Measurements from ENCODE around the gene PDF.
"Not testable (repeated sequence)": the region's sequence is repeated elsewhere in the genome, so short reads cannot be mapped to it uniquely, and the experiment has no call there.

Gene PDF

DNA sequence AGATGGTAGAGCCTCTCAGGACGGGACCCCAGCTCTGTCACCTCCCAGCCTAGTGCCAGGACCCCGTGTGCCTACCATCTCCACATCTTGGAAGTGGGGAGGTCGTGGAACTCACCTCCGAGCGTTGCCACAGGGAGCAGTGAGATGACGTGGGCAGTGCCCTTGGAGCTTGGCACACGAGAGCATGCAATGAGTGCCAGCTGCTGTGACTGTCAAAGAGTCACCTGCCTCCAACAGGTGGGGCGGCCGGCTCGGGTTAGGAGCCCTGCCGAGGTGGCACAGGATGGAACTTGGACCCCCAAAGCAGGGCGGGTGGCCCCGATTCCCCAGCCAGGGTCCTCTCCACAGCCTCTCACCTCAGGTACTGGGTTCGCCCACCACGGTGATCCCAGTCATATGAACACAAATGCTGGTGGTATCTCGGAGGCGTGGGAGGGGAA is 13.8 kb downstream of the PDF start:
- no peak for DNase-seq (ENCODE audit: low read depth in 2 of 2)

DNA sequence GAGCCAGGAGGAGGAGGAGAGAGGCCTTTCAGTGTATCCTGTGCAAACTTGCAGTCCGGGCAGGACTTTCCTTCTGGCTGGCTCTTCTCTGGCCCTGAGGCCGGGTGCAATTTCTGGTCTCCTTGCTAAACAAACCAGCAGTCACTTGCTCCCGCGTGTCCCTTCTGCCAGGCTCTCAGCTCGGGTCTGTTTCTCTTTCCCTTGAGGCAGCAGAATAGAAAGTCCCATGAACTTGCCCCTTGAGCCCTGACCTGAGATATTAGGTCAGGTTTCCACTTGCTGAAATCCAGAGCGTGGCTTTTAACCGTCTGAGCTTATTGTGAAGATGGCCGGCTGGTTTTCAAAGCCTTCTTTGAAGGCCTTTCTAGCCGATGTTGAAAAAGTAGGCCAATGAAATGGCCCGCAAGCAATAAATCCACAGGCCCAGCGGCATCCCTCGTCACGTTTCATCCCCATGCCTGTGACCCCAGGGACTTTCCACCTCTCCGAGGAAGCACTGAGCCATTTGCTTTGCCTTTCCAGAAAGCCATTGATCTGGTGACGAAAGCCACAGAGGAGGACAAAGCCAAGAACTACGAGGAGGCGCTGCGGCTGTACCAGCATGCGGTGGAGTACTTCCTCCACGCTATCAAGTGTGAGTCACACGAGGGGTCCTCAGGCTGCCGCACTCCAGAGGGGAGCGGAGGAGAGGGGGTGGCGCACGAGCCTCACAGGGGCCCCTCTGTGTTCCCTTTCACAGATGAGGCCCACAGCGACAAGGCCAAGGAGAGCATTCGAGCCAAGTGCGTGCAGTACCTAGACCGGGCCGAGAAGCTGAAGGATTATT is 14.7 kb downstream of the PDF start:
- DNase-seq (ENCODE audit: low read depth in 2 of 2): no peak

DNA sequence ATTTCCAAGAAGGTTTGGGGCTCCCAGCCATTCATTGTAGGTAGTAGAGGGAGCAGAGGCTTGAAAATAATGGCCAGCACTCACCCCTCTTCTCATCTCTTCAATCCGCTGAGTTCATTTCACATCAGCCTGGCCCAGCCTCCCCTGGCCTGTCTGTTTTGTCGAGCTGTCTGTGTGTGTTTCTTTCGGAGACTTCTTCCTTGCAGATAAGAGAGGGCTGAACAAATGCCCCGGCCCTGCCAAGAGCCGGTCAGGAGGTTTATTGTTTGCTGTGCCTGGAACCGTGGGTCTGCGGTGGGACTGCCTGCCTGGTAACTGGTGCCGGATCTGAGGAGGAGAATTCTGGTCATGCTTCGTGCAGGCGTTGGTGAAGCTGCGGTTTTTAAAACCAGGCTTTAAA is 15.9 kb downstream of the PDF start:
- DNase-seq (ENCODE audit: low read depth in 2 of 2): no peak

DNA sequence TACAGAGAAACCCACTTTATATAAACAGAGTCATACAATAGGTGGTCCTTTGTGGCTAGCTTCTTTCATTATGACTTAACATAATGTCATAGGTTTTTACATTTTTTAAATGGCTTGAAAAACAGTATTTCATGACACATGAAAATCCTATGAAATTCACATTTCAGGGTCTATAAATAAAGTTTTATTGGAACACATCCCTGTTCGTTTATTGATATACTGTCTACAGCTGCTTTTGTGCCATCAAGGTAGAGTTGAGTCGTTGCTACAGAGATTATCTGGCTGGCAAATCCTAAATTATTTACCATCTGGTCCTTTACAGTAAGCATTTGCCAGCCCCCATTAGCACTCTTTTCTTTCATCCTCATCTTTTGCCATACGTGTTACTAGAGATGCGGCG is 16.9 kb downstream of the PDF start:
- DNase-seq (ENCODE audit: low read depth in 2 of 2): no peak

DNA sequence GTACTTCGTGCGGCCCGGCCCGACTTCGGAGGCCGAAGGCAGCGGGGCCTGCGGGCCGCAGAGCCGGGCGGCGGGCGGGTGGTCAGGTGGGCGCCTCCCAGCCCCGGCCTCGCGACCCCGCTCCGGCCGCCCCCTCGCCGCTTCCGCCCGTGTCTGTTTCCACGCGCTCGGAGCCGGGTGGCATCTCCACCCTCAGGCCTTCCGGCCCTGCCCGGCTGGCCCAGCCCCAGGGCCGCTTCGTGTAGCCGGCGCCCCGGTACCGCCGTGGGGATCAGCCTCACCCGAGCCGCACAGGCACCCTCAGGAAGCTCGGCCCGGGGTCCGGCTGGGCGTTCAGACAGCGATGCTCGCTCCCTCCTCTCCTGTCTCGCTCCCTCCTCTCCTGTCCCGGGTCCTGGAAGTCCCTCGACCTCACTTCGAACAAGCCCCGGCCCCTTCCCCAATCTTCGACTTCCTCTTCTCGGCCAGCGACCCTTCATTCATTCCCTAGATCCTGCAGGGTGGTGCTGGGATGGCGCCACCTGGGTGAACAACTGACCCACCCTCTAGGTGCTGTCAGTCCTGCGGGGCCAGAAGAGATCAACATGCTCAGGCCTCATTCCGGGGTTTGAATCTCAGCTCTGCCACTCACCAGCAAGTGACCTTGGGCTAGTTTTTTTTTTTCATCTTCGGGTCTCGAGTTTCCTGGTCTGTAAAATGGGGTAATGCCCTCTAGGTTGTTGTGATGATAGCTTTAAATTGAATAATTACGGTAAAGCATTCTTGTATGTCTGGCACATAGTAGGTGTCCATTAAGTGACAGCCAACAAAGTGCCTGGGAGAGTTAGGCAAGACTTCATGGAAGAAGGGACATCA is 18.6 kb downstream of the PDF start:
- DNase-seq (ENCODE audit: low read depth in 2 of 2): no peak

DNA sequence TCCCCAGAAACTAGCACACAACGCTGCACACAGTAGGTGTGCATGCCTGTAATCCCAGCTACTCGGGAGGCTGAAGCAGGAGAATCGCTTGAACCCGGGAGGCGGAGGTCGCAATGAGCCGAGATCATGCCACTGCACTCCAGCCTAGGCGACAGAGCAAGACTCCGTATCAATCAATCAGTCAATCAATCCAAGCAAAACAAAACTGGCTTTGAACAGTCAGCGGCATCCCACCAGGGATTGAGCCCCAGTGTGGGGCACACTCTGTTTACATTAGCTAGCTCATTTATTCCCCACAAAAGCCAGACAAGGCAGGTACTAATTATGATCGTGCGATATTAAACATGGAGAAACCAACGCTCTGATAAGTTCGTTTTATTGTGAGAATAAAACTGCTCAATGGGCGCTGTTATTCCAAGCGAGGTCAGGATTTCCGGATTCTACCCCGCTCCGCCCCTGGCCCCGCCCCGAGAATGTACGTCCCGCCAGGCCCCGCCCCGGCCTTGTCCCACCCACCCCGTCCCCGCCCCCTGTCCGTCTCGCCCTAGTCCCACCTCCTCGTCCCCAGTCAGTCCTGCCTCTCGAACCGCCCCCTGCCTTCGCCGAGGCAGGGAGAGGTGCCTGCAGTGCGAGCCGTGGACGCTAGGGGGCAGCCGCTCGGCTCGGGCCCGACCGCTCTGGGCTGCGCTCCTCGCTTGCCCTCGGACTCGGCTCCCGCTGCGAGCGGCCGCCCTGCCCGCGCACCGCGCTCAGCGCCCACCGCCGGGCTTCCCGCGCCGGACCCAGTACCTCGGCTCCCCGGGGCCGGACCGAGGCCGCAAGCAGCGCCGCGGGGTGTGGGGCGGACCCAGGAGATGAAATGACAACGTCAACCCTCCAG is 19.5 kb downstream of the PDF start, which contains the start of gene VPS4A:
VPS4A (plus strand) TSS at position 698 of the 880 bp plus-strand sequence; CDS start at position 860, 162 bp downstream.
- DNase-seq (ENCODE audit: low read depth in 2 of 2): peak; percentile 88 to 90

DNA sequence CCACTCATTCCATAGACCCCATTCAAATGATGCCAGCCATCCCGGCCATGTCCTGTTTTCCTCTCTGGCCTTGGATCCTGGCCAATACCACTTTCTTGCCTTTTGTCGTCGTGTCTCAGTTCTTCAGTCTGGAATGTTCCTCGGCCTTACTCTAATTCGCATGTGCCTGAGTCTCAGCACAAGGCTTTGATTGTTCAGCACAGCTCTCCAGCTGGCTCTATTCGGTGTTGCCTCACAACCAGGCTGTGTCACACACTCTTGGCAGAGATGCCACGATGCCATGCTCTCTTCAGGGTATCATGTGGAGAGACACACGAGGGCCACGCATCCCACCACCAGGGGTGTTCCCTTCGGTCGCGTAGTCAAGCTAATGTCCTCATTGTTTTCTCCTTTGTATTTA is 21.1 kb downstream of the PDF start:
- no peak for DNase-seq (ENCODE audit: low read depth in 2 of 2)

DNA sequence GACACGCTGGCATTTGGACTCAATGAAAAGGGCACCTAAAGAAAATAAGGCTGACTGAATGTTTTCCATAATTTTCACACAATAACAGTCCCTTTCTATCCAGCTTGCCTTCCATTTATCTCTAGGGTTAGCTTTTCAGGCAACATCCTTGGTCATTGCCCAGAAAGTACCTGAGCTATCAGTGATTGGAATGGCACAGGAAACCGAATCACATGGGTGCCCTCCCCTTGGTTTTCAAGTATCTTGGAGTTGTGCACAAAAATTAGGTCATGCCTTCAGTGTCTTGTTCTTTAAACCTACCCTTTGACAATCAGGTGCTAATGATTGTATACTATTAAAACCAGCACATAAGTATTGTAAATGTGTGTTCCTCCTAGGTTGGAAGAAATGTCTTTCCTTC is 22.5 kb downstream of the PDF start:
- no peak for DNase-seq (ENCODE audit: low read depth in 2 of 2)

DNA sequence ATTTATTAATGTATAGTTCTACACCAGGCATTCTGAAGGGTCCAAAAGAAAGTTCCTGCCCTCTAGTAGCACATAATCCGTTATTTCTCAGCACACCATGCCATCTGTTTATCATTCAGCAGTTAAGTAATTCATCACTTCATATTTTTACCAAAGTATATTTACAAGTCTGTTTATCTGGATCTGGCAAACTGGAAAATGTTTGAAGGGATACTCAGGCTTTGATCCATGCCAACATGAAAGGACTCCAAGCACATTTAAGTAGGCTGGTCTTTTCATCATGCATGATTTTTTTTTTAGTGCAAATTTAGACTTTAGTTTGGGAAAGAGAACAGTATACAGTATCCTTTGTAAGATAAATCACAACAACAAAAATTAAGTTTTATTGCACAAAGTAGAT is 23.3 kb downstream of the PDF start:
- no peak for DNase-seq (ENCODE audit: low read depth in 2 of 2)

DNA sequence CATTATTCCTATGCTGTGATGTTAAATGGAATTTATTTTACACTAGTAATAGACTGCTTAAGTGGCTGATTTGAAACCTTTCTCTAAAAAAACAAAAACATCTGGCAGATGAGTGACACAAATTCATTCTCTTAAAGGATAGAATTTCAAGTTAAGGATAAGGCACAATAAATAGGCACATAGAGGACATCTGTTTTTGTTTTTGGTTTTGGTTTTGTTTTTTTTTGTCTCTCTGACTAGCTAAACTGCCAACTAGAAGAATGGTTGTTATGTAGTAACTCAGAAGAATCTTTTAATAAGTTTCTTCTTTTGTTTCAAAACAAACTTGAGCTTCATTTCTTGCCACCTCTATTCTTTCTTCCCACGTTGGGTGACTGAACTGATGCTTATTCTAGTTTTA is 24.4 kb downstream of the PDF start:
- DNase-seq (ENCODE audit: low read depth in 2 of 2): no peak

DNA sequence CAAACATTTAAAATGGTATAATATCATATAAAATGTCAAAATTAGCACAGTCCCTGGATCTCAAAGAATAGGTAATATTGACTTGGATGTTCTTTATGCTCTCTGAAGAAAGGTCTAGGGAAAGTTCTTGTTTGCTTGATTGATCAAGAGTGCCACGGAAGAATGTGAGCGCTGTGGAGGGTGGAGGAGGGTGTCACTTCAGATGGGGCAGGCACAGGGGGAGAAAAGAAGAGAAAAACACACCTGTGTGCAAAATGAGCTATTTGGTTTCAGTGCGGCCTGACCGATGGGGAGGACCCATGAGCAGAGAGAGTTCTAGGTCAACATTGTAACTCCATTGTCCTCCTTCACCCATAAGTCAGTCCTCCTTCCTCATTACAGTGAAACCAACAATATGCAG is 28.1 kb downstream of the PDF start:
- DNase-seq (ENCODE audit: low read depth in 2 of 2): no peak

DNA sequence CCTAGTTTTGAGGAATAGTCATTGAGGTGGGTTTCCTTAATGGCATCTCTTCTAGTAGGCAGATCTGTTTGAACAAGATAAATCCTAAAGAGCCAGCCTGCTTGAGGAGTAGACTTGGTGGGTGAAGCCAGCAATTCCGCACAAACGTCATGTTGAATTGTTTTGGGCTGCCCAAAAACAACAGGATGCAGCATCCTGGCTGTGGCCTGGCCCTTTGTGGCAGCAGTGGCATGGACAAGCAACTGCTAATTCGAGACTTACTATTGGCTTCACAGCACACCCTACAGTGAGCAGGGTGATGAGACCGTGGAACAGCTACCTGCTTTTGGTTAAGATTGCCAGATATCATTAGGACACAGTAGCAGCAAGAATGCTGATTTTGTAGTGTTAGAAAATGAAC is 28.5 kb downstream of the PDF start:
- no peak for DNase-seq (ENCODE audit: low read depth in 2 of 2)

DNA sequence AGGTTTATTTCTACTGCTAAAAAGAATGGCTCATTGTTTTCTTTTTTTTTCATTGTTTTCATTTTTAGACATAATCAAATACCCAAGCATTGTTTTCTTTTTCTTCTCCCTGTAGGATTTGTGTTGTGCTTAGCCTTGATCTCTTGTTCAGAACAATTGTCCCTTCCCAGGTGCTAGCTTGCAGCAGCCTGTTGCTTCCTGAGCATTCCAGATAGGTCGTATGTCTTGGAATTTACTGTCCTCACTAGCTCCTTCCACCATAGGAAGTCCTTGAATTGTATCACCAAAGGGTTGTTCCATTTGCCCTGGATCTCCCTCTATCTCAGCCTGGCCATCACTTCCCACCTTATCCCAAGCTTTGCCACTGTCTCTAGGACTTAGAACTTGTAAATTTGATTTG is 29.2 kb downstream of the PDF start:
- DNase-seq (ENCODE audit: low read depth in 2 of 2): no peak

DNA sequence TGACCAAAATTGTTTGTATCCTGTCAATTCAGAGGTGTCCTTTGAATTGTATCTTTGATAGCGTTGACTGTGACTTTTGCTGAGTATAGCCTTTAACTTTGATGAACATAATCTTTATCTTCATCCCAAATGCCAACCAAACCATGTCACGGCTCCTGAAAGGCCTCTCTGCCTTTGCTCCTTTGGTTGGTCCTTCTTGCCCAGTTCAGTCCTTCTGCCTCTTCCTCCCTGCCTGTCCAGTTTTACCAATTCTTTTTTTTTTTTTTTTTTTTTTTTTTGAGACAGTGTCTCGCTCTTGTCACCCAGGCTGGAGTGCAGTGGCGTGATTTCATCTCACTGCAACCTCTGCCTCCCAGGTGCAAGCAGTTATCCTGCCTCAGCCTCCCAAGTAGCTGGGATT is 32.1 kb downstream of the PDF start:
- no peak for DNase-seq (ENCODE audit: low read depth in 2 of 2)

DNA sequence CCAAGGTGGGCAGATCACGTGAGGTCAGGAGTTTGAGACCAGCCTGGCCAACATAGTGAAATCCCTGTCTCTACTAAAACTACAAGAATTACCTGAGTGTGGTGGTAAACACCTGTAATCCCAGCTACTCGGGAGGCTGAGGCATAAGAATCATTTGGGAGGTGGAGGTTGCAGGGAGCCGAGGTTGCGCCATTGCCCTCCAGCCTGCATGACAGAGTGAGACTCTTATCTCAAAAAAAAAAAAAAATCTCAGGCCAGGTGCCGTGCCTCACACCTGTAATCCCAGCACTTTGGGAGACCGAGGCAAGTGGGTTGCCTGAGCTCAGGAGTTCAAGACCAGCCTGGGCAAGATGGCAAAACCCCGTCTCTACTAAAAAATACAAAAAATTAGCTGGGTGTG is 33.6 kb downstream of the PDF start:
- DNase-seq (ENCODE audit: low read depth in 2 of 2): not testable (repeated sequence)

DNA sequence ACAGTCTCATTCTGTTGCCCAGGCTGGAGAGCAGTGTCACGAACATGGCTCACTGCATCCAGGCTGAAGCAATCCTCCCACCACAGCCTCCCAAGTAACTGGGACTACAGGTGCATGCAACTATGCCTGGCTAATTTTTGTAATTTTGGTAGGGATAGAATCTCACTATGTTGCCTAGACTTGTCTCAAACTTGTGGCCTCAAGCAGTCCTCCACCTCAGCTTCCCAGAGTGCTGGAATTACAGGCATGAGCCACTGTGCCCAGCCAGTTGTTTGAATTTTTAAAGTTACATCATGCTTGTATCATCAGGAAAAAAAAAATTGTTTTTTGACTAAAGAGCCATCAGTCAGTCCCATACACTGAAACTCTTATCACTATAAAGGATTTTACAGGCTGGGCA is 36.3 kb downstream of the PDF start:
- no peak for DNase-seq (ENCODE audit: low read depth in 2 of 2)

DNA sequence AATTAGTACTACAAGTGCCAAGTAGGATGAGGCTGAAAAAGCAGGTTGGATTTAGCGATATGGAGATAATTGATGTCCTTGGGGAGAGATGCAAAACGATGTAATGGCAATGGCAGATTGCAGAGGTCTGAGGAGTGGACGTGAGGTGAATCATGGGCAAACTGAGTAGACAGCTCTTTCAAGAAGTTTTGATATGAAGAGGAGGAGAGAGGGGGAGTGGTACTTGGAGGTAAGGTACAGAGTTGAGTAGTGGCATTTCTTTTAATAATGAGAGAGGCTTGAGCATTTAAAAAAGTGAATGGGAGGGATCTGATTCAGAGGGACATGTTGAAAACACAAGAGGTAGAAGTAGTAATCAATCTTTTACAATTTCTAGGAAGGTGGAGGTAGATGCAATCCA is 37.0 kb downstream of the PDF start:
- DNase-seq (ENCODE audit: low read depth in 2 of 2): no peak

DNA sequence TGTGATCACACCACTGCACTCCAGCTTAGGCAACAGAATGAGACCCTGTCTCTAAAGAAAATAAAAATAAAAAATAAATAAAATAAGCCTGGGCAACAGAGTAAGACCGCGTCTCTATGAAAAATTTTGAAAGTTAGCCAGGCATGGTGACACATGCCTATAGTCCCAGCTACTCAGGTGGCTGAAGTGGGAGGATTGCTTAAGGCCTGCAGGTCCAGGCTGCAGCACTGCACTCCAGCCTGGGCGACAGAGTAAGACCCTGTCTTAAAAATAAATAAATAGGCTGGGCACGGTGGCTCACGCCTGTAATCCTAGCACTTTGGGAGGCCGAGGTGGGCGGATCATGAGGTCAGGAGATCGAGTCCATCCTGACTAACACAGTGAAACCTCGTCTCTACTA is 38.7 kb downstream of the PDF start:
- DNase-seq (ENCODE audit: low read depth in 2 of 2): not testable (repeated sequence)

DNA sequence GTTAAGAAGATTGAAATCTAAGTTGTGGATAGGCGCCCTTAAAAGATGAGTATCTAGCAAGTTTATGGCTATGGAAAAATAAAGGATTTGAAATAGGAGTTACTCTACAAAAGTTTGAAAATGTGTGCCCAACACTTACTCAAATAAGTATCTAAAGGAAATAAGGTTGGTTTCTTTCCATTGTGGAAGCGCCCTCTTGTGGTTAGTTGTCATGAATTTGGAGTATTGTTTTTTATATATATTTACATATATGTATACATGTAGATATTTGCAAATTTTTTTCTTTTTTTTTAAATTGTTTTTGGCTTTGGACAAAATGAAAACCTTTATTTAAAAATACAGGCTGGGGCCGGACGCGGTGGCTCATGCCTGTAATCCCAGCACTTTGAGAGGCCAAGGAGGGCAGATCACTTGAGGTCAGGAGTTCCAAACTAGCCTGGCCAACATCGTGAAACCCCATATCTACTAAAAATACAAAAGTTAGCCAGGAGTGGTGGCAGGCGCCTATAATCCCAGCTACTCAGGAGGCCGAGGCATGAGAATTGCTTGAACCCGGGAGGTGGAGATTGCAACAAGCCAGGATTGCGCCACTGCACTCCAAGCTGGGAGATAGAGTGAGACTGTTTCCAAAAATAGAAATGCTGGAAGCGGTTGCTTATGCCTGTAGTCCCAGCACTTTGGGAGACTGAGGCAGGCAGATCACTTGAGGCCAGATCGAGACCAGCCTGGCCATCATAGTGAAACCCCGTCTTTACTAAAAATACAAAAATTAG is 43.3 kb downstream of the PDF start:
- DNase-seq (ENCODE audit: low read depth in 2 of 2): no peak

DNA sequence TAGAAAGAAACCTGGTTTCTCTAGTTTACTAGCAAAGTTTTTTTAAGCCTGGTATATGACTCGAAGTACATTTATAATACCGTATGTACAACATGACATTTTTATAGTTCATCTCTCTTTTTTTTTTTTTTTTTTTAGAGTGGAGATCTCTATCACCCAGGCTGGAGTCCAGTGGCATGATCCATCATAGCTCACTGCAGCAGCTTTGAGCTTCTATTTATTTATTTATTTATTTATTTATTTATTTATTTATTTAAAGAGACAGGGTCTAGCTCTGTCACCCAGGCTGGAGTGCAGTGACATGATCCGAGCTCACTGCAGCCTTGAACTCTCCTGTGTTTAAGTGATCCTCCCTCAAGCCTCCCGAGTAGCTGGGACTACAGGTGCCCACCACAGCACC is 45.1 kb downstream of the PDF start:
- DNase-seq (ENCODE audit: low read depth in 2 of 2): no peak

DNA sequence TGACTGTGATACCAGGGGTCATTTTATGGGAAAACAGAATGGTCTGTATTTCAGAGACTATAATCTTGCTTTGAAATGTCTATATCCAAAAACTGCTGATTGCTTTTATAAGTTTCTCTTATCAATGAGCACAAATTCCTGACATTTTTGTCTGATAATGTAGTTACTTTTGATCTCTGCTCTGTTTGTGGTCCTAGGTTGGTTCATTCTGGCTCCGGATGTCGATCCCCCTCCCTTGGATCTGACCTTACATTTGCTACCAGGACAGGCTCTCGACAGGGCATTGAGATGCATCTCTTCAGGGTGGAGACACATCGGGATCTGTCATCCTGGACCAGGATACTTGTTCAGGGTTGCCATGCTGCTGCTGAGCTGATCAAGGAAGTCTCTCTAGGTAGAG is 46.5 kb downstream of the PDF start:
- no peak for DNase-seq (ENCODE audit: low read depth in 2 of 2)

Data from fibroblast of skin of left biceps (primary cell).